Thoracic aorta (tissue), 2 donors: Measurements from ENCODE around the gene LRMDA. TPM values are rescaled to one million over a fixed set of nuclear protein-coding genes. Genes with fewer than 3 reads are reported as not detected.

ENCODE experiments used
- ATAC-seq: fragments of 150-250 bp; one replicate; pipeline ENCODE4 v1.8.0; 2017; ENCODE audit warnings: low read depth; ENCODE audit not compliant: insufficient number of reproducible peaks, low FRiP score
- DNase-seq: peaks from one replicate; pipeline ENCODE4 v3.0.0-alpha.2; 2020; ENCODE audit warnings: low spot score
- H3K27ac ChIP-seq, 2 donors: fragments of 200-600 bp; sonication (generic); 1 replicate in 1 of 2; 2 replicates in 1 of 2; pipeline ENCODE4 v1.5.1; 2016; ENCODE audit warnings: mild to moderate bottlenecking in 2 of 2, moderate library complexity in 2 of 2
- H3K27me3 ChIP-seq: fragments of 200-600 bp; sonication (generic); replicated peaks from 2 replicates; pipeline ENCODE4 v1.6.0; 2016; ENCODE audit warnings: mild to moderate bottlenecking; ENCODE audit not compliant: insufficient read depth
- H3K36me3 ChIP-seq: fragments of 200-600 bp; sonication (generic); one replicate; pipeline ENCODE4 v1.5.1; 2016
- H3K4me1 ChIP-seq, 2 donors: fragments of 200-600 bp; sonication (generic); 1 replicate in 1 of 2; 2 replicates in 1 of 2; pipeline versions ENCODE4 v1.5.1 to v1.6.0; 2016; ENCODE audit warnings: low read depth in 2 of 2, mild to moderate bottlenecking in 1 of 2; ENCODE audit not compliant: control insufficient read depth in 1 of 2
- H3K4me3 ChIP-seq: fragments of 200-600 bp; sonication (generic); 2 replicates; pipeline ENCODE4 v1.5.1; 2016; ENCODE audit warnings: mild to moderate bottlenecking
- H3K9me3 ChIP-seq: fragments of 200-600 bp; sonication (generic); 2 replicates; pipeline ENCODE4 v1.5.1; 2016
- total RNA-seq, 2 donors: library from RNA; depleted of rRNA; stranded (reverse); fragments of >200 nt; gene quantifications; one replicate each; pipeline versions ENCODE4 v1.1.0 to v1.2.3, GENCODE V29; 2016
- TF ChIP-seq, protein P1 (sequence below): fragments of 200-600 bp; sonication (generic); IDR thresholded peaks from one replicate; pipeline ENCODE4 v1.5.1; 2019; ENCODE audit warnings: antibody characterized with exemption

LRMDA gene
- total RNA-seq, 2 donors from 2014 or later, result 8.3 to 36.6 TPM

DNA sequence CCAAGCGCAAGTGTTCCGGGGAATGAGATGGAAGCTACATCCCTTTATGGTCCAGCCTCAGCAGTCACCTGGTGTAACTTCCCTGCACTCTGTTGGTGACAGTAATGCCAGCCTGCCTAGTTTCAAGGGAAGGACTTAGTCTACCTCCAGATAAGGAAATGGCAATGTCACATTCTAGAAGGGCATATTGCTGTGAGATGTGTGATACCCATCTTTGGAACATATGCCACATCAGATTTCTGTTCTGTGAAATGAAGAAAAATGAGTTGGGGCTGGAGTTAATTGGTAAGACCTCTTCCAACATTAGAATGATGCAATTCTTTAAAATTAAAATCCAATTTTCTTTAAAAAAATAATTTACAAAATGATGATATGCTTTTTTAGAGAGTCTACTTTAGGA lies 212.0 kb downstream of the LRMDA start:
- no peak for DNase-seq
- no peaks in the 10 kb centered on the region for H3K9me3 ChIP-seq
- no peak for ATAC-seq
- H3K27me3 ChIP-seq, result no peaks in the 10 kb centered on the region
- no peaks in the 10 kb centered on the region for H3K36me3 ChIP-seq
- H3K4me3 ChIP-seq, result no peak overlapping the region
- no peaks in the 10 kb centered on the region for H3K4me1 ChIP-seq
- TF ChIP-seq, protein P1, sequence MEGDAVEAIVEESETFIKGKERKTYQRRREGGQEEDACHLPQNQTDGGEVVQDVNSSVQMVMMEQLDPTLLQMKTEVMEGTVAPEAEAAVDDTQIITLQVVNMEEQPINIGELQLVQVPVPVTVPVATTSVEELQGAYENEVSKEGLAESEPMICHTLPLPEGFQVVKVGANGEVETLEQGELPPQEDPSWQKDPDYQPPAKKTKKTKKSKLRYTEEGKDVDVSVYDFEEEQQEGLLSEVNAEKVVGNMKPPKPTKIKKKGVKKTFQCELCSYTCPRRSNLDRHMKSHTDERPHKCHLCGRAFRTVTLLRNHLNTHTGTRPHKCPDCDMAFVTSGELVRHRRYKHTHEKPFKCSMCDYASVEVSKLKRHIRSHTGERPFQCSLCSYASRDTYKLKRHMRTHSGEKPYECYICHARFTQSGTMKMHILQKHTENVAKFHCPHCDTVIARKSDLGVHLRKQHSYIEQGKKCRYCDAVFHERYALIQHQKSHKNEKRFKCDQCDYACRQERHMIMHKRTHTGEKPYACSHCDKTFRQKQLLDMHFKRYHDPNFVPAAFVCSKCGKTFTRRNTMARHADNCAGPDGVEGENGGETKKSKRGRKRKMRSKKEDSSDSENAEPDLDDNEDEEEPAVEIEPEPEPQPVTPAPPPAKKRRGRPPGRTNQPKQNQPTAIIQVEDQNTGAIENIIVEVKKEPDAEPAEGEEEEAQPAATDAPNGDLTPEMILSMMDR, result no peak
- no peak overlapping the region for H3K27ac ChIP-seq

DNA sequence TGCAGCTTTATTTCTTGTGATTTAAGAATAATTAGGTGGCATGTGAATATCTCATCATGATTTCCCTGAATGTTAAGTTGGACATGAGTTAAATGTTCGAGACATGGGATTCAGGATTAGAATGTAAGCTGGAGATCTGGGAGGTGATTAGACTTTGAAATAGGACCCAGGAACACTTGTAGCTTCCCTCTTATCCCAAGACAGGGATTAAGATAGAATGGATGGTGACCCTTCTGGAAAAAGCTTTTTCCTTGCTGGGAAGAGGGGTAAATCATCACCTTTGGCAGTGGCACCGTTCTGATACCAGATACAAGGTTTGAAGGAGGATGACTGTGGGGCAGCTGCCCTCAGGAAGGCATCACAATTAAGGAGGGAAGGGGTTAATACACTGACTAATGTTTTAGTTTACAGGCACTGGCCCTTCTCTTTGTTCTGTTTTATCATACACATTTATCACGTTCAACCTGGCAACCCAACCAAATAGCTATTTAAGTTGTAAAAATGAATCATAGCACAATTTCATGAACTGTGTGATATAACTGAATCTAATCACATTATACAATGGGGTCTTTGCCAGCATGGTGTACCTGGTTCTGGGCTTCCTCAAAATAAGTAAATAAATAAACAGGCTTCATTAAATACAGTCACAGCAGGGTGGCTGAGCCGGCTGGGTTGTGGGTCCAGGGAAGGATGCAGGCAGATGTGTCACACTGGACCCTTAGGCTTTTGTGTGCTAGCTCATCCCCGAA lies 212.7 kb downstream of the LRMDA start:
- H3K4me3 ChIP-seq, result no peak overlapping the region
- no peaks in the 10 kb centered on the region for H3K4me1 ChIP-seq
- no peaks in the 10 kb centered on the region for H3K9me3 ChIP-seq
- H3K27me3 ChIP-seq, result no peaks in the 10 kb centered on the region
- no peak overlapping the region for H3K27ac ChIP-seq
- TF ChIP-seq, protein P1, result no peak
- no peaks in the 10 kb centered on the region for H3K36me3 ChIP-seq
- DNase-seq (no peak), ATAC-seq (no peak)

DNA sequence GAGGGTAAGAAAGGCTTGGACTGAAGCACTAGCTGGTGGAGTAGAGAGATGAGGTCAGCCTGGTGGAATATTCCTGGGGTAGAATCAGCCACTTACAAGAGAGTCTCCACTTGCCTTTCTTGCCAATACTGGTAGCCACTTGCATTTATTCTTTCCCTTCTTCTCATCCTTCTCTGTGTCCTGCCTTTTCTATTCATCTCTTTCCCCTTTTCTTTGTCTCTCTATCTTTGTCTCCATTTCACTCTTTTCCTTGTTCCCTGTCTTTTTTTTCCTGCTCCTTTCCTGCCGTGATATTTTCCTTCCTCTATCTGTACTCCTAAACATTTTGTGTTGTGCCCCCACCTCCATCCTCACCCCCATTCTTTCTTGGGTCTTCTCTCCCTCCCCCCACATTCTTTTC lies 214.3 kb downstream of the LRMDA start:
- Histone ChIP-seq H3K27ac (no peak overlapping the region), H3K9me3 (no peaks in the 10 kb centered on the region), H3K27me3 (no peaks in the 10 kb centered on the region), H3K4me3 (no peak overlapping the region), H3K36me3 (no peaks in the 10 kb centered on the region), H3K4me1 (no peaks in the 10 kb centered on the region)
- no peak for ATAC-seq
- TF ChIP-seq, protein P1, result no peak
- DNase-seq, result no peak

DNA sequence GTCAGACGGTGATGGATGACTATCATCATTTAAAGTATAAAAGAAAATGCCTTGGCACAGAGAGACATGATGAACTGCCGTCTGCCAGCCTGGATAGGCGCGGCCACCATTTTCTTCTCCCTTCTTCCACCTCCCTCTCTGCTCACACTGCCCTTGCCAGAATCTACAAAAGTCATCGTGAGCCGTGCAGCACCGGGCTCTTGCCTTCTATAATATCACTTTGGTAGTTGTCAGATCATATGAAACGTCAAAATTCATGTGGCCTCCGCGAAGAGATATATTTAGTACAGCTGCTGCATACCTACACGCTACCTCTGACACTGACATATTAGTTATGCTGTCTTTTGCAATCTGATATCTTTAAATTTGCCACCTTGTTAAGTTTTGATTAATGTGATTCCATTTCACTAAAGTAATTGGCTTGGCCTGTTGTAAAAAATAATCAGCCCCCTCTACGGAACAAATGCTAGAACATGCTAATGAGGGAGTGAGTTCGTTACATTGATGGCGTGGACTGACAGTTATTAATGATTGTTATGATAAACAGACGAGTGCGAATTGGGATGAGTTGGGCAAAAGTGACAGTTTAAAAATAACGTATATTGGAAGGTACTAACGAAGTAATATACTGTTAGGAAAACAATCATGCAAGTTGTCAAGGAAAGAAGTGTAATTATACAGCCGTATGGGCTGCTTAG lies 214.9 kb downstream of the LRMDA start:
- Histone ChIP-seq H3K4me3 (no peak overlapping the region), H3K4me1 (peaks cover 0 to 3% of the 10 kb centered on the region in 2 donors), H3K27me3 (no peaks in the 10 kb centered on the region), H3K27ac (no peak overlapping the region), H3K36me3 (no peaks in the 10 kb centered on the region), H3K9me3 (no peaks in the 10 kb centered on the region)
- ATAC-seq (no peak), DNase-seq (no peak)
- TF ChIP-seq, protein P1, result no peak

DNA sequence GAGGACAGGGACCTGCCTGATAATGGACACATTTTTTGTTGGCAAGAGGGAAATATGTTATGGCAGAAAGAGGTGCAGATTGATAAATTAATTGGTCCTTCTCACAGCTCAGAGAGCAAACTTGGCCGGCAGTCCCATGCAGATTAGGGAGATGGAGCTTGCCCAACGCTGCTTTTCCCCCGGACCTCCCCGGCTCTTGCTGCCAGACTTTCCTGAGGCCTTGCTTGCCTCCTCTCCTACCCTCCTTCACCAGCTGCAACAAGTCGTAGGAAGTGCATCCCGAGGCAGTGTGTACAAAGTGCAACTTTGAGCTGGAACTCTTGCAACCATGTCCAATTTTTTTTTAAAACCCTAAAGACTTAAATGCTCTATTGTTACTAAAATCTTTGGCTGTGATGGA lies 215.5 kb downstream of the LRMDA start:
- H3K27me3 ChIP-seq, result no peaks in the 10 kb centered on the region
- DNase-seq (no peak), ATAC-seq (no peak)
- no peaks in the 10 kb centered on the region for H3K36me3 ChIP-seq
- peaks cover 0 to 8% of the 10 kb centered on the region in 2 donors for H3K4me1 ChIP-seq
- H3K27ac ChIP-seq, result no peak overlapping the region
- H3K9me3 ChIP-seq, result no peaks in the 10 kb centered on the region
- H3K4me3 ChIP-seq, result no peak overlapping the region
- TF ChIP-seq, protein P1, result no peak
